Islet of Langerhans (tissue), 1 donor: ENCODE results near the gene FBXO10.
"Not testable (repeated sequence)": the region's sequence is repeated elsewhere in the genome, so short reads cannot be mapped to it uniquely, and the experiment has no call there.

Experiments
- FAIRE-seq: peaks from one replicate; lab custom pipeline; 2011; peaks lifted over from hg19 to GRCh38; lab: Jason Lieb, UNC

Gene FBXO10

DNA sequence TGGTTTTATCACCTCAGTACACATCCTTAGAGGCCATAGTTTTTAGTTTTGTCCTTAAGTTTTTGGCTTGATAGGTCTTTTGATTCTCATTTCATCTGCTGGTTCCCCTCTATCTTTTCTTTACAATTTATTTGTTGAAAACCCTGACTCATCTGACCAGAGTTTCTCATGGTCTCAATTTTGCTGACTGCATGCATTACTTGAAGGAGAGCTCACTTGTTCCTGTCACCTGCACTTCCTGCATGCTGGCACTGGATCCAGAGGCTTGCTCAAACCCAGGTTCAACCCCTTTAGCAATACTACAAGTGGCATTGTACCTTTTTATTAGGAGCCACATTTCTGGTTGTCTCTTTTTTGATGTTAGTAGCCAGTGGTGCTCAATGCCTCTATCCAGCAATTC is 26.7 kb downstream of the FBXO10 start:
- no peak for FAIRE-seq

DNA sequence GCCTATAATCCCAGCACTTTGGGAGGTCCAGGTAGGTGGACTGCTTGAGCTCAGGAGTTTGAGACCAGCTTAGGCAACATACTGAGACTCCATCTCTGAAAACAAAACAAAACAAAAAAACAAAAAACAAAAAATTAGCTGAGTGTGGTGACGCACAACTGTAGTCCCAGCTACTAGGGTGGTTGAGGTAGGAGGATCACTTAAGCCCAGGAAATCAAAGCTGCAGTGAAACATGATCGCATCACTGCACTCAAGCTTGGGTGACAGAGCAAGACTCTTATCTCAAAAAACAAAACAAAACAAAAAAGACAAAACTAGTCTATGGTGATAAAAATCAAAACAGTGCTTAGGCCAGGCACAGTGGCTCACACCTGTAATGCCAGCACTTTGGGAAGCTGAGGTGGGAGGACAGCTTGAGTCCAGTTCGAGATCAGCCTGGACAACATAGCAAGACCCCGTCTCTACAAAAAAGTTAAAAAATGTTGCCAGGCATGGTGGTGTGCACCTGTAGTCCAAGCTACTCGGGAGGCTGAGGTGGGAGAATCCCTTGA is 28.8 kb downstream of the FBXO10 start:
- no peak for FAIRE-seq

DNA sequence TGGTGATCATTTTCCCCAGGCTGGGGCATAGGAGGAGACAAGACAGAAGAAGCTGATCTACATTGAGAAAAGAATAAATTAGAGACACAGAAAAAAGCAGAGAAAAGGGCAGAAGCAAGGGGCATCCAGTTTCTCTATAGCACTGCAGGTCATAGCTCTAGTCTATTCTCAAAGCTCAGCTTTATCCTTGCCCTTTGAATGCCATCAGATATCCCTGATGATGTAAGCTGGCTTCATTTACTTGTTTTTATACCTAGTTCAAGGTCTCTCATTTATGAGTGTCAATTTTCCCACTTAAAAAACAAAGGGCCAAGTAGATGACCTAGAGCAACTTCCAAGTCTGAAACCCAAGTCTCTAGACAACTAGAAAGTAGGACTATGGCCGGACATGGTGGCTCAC is 32.7 kb downstream of the FBXO10 start:
- FAIRE-seq = no peak

DNA sequence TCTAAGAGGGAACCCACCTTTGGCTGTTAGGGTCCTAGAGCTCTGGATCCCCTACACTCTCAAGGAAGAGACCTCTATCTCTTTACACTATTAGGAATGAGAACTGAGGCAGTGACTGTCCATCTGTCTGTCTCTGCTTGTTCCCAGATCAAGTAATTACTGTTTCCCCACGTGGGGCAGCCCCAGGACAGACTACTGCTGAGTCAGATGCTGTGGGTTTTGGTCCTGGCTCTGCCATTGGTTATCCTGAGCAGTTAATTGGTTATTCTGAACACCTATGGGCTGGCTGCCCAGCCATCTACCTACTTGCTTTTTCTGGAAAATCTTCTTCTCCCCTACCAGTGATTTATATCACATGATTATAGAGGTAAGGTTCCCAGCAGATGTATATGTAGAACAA is 33.3 kb downstream of the FBXO10 start:
- FAIRE-seq = no peak

DNA sequence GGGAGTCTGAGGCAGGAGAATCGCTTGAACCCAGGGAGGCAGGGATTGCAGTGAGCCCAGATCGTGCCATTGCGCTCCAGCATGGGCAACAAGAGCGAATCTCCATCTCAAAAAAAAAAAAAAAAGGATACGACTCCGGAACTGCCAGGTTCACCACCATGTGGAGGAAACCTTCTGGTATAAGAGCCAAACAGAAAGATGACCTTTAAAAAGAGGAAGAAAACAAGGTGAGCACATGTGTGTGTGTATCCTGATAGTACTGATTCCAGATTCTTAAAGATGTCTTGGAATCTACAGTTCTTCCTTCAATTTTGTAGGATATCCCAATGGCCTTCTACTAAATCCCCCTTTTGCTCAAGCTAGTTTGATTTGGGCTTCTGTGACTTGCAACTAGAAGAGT is 33.7 kb downstream of the FBXO10 start:
- no peak for FAIRE-seq

DNA sequence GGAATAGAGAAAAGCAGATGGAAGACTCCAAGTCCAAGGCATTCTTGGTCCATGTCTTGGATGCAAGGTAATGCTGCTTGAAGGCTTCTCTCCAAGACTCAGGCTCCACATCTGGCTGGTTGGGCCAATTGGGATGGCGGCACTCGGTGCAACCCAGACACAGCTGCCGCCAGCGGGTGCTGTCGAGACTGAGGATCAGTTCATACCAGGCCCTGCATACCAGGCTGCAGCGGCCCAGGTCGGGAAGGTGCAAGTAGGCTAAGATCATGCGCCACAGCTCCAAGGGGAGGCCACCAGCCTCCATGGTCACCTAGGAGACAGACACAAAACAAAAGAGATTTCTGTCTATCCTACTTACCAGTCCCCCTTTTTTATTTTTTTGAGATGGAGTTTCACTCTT is 34.7 kb downstream of the FBXO10 start:
- FAIRE-seq = no peak

DNA sequence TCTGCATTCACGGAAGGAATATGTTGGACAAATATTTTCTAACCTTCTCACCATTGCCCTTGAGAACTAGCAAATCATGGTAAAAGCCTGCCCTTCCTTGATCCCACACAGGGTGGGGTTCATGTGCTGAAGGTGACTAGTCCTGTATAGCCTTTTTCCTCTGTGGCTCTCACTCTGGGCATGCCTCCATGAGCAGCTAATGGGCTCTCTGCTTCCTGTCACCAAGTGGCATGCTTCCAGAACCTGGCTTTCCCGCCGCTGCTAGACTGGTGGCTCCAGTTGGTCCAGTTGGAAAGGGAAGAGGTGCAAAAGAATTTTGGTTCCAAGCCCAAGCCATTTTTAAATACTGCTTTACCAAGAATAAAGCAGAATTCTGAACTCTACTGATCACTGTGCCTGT is 35.5 kb downstream of the FBXO10 start:
- no peak for FAIRE-seq

DNA sequence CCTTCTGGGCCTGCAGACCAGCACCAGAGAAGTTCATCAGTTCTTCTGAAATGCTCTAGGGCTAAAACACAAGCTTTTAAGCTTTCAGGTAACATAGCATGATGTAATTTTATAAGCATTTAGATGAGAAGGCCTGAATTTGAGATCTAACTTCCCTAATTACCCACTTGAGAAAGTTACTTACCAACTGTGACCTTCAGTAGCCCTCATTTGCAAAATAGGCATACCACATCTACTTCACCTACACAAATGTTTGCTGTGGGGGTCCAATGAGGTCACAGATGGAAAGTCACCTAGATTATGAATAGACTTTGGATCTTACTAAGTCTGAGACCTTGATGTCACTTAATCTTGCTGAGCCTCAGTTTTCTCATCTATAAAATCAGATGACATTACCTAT is 36.5 kb downstream of the FBXO10 start:
- no peak for FAIRE-seq

DNA sequence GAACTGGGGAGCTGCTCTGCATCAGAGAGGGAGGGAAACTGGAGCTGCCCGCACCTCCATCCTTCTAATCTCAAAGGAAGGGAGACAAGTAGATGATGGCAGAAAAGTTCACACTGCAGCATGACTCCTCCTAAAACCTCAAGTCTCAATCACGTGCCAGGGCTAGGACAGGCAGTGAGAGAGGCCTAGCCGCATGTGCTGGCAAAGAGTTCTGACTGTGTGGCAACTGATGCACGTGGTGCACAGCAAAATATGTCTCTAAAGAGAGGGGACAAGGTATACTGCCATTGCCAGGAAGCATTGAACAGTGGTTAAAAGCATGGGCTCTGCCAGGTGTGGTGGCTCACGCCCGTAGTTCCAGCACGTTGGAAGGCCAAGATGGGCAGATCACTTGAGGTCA is 38.1 kb downstream of the FBXO10 start:
- FAIRE-seq = no peak

DNA sequence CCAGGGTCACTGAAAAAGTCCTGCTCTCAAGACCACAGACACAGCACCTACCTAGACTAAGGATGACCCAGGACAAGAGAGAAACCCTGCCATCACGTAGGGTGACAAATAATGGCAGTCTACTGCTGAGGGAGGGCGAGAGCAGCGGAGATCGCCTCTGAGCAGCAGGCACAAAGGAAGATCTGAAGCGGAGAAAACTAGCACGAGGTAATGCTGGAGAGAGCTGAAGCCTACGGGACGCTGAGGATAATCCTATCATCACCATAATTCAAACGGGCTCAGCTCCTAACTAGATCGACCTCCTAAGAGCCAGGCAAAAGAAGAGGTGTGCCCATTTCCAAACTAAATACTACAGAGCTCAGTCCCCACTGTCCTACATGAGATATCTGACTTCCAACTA is 41.3 kb downstream of the FBXO10 start:
- no peak for FAIRE-seq

DNA sequence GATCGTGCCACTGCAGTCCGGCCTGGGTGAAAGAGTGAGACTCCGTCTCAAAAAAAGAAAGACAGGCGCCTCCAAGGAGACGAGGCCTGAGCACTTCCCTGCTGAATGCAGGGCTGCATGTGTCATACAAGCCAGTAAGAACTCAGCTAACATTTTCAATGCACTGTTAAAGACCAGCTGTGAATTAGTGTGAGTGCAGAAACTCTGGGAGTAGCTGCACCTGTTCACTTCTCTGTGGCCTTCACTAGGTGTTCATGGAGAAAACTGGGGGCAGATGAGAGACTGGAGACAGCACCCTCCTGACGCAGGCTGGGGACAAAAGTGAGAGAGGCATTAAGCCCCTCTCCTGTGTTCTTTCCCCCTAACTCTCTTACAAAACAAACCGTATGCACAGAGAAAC is 41.8 kb downstream of the FBXO10 start:
- FAIRE-seq = no peak

DNA sequence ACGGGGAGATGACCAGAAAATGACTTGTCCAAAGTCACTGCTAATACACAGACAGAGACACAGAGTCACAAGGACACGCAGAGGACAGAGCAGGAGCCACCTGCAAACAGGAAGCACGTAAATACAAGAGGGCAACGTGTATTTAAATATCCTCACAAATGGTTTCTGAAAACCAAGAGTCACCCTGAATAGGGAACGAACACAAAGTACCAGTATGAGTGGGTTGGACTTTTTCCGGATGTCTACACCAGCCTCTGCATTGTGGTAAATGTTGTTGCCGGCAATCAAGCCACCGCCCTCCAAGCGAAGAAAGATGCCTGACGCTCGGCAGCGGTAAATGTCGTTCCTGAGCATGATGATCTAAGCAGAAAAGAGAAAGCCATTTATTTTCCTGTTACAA is 44.5 kb downstream of the FBXO10 start:
- no peak for FAIRE-seq

DNA sequence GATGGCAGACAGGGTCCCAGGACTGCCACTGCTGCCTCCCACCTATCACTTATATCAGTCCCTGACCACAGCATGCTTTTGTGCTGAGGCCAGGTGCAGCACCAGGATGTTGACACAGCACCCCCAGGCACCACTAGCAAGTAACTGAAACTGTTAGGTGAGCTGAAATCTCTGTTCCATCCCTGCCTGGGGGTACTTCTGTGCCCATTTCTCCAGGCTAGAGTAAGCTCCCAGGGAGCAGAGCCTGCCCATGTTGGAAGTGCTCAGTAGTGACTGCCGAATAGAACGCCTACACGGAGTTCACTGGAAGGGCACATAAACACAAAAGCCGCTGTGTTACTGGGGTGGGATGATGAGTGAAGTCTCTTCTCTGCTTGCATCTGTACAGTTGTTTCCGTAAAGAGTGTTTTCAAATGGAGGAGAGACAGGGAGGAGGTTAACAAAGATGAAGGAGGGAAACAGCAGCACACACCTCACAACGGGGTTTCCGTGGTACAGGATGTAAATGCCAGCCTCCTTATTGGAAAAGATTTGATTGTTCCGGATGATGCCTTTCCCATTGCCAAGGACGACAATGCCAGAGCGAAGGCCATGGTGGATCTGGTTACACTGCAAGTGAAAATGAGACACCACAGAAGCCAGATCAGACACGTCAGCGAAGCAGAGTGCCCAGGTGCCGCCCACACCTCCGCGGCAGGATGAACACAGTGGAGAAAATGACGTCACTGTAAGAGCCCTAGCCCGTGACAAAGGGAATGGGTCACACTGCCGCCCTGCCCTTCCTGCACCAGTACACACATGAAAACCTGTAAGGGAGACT is 47.3 kb downstream of the FBXO10 start:
- FAIRE-seq = no peak

DNA sequence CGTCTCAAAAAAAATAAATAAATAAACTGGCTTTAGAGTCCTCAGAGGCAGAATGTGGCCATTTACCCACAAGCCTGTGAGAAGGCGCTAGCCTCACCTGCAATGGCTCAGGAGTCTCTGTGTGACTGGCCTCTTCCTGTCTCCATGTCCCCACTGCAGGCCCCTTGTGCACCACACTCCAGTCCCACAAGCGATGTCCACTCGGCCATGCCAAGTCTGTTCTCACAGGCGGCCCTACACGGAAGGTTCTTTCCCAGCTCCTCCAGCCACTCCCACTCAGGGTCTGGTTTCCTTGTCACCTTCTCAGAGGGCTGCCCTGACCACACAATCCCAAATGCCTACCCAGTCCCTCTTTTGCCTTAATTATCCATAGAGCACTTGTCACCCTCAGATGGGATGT is 52.3 kb downstream of the FBXO10 start:
- no peak for FAIRE-seq

DNA sequence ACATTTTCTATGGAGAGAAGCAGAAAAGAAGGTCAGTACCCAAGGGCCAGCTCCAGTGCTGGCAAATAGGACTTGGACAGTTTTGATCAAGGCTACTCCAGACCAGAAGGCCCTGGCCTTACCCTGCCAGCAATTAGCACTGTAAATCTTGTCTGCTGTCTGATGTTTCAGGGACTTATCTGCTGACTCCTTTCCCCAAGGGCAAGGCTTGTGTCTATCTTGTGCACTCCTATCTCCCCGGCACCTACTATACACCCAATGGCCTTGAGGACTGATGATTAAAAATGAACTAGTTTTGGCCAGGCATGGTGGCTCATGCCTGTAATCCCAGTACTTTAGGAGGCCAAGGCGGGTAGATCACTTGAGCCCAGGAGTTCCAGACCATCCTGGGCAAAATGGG is 53.2 kb downstream of the FBXO10 start:
- no peak for FAIRE-seq

DNA sequence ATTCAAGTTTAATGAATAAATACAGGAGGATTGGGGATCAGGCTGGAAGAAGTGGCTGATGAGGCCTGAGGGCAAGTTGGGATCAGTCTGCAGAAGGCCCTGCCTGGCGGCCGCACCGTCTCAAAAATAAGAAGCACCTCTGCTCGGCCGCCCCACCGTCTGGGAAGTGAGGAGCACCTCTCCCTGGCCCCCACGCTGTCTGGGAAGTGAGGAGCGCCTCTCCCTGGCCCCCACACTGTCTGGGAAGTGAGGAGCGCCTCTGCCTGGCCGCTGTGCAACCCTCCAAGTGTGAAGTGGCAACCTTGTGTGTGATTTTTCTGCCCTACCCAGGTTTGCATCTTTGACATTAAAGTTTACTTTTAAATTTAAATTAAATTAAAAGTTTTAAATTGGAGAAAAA is 55.1 kb downstream of the FBXO10 start:
- no peak for FAIRE-seq

DNA sequence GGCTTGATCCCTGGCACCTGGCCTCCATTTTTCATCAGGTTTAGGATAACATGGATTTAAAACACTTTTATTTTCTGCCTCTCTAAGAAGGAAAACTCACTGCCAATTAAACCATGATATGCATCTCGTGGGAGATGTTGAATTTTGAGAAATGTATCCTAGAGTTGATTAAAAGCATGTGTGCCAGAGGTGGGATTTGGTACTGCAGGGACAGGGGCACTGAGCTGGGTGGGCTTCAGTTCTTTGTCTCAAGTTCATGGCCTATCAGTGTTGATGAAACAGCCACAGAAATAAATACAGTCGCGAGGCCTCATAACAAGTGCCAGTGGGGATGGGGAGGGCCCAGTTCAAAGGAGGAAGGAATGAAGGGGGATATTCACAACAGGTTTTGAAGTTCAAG is 55.5 kb downstream of the FBXO10 start:
- FAIRE-seq = no peak

DNA sequence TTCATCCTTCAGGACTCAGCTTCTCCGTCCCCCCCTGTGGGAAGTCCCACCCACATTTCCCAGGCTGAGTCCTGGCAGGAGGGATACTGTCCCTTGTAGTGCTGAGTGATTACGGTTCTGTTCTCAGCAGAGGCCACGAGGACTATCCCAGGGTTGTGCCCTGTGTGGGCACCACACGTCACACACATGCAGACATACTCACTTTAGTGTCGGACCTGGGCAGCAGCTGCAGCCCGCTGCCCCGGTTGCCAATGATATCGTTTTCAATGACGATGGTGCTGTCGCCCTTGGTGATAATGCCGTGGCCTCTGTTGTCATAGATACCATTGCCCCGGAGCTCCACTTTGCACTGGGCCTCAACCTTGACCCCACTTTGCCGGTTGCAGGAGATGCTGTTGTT is 58.3 kb downstream of the FBXO10 start:
- no peak for FAIRE-seq

DNA sequence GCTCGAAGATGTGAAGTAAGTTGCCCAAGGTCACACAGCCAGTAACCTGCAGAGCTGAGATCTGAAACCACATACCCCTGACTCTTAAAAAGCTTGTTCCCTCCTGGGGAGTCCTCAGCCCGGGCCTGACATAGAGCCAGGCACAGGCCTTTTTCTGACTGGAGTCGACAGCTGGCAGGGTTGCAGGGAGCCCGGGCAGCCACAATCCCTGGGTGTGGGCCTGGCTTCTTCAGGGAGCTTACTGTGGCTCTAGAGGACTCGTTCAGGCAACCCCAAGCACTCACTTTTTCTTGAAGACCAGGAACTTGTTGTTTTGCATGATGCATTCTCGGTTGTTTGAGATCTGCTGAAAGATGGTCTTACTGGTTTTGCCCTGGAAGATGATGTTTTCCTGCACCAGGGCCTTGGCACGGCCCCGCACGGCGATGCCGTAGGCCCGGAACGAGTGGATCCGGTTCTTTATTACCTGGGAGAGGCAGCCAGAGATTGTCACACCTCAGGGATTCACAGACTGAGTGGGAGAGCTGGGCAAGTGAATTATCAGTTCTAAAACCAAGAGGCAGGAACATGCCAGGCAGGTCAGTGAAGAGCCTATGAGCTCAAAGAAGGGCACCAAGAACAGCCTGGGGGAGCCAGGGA is 60.4 kb downstream of the FBXO10 start:
- no peak for FAIRE-seq

DNA sequence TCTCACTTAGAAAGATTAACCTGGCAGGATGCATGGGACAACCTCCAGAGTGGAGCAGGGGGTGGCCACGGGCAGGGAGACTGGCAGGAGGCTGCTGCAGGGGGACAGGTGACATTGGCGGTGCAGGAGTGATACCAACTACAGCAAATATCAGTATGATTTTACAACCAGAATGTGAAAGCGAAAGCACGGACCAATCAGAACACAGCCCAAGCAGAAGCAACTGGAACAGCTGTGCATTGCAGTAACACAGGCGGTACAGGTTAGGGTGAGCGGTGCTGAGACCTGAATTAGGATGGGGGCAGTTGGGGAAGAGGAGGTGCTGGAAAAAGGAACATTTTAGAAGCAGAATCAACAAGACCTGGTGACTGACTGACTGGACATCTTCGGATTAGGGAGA is 61.2 kb downstream of the FBXO10 start:
- no peak for FAIRE-seq

DNA sequence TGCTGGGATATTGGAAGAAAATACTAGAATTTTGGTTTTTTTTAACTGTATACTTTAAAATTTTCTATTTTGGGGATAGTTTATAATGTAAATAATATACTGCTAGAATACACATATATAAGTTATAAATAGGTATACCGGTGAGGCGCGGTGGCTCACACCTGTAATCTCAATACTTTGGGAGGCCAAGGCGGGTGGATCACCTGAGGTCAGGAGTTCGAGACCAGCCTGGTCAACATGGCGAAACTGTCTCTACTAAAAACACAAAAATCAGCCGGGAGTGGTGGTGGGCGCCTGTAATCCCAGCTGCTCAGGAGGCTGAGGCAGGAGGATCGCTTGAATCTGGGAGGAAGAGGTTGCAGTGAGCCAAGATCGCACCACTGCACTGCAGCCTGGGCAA is 61.8 kb downstream of the FBXO10 start:
- not testable (repeated sequence) for FAIRE-seq

DNA sequence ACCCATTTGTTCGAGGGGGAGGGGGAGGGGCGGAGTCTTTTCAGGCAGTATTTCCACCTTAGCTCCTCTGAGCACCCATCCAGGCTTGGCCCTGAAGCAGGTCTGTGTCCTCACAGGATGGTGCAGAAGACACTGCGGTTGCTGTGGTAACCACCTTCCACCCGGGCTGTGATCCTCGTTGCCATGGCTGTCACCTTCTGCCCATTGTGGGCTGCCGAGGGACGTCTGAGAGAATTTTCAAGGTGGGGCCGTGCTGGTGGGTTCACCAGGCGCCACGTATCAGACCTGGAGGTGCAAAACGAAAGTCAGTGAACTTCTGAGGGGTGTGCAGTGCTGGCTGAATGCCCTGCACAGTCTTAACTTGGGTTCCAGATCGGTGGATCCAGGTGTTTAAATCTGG is 63.7 kb downstream of the FBXO10 start:
- FAIRE-seq = no peak

DNA sequence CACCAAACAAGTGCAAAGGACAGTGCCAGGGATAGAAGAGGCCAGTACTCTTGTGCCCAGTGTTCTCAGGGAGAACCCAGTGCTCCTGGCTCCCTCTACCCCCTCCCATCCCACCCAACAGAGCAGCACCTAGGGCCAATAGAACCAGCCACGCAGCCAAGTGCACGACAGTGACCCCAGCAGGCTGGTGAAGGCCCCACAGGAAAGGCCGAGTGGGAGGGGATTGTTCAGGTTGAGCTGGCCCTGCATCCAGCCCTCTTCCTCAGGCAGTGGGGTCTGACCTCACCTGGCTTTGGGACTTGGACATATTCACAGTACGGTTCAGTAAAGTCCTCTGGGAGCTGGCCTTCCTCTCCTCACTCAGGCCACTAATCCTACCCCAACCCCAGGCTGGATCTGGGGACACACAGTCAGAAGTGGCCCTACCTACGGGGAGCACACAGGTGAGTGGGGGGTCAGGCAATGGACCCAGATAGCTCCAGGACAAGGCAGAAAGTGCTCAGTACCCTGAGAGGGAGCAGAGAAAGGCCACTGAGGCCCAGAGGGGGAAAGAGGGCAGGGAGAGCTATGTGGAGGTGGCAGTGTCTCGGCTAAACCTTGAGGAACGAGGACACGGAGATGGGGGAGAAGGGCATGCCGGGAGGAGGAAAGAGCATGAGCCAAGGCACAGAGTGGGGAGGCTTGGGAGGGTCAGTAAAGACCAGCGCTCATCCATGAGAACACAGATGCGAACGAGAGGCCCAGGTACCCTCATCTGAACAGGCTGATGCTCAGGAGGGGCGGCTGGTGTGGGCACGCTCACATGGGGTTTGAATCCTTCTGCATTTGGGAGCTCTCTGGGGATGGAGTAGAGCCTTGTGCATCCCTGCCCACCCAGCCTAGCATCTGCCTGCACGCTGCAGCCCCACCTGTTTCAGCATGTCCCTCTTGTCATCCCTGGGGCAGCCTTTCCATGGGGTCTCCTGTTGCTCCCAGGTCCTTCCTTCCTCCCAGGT is 64.9 kb downstream of the FBXO10 start:
- no peak for FAIRE-seq
